Transverse colon (tissue), 4 donors: ENCODE measurements around the gene SOCS1.

Source experiments
- CTCF ChIP-seq, 5 experiments: fragments of 200-600 bp in 3 of 5; fragments of 450-650 bp in 2 of 5; sonication (generic) in 3 of 5; IDR thresholded peaks; 1 replicate in 2 of 5; 2 replicates in 3 of 5; pipeline ENCODE4 v1.5.1; 2016 to 2017; ENCODE audit warnings: antibody characterized with exemption in 5 of 5, inconsistent platforms in 3 of 5, mild to moderate bottlenecking in 2 of 5, moderate library complexity in 1 of 5
- POLR2A ChIP-seq: fragments of 450-650 bp; IDR thresholded peaks from one replicate; pipeline ENCODE4 v1.6.1; 2016; ENCODE audit warnings: antibody characterized with exemption, mild to moderate bottlenecking, moderate library complexity
- POLR2AphosphoS5 ChIP-seq, 3 donors: sonication (generic); formaldehyde crosslinking; IDR thresholded peaks; one replicate each; pipeline ENCODE4 v1.6.1; 2016; ENCODE audit warnings: antibody characterized with exemption in 3 of 3

GRCh38 chr16:11225677-11226549 is 30.1 kb downstream of the SOCS1 start:
- TF ChIP-seq POLR2A (no peak), CTCF (IDR thresholded peaks at IDR 0.05) (no peak), POLR2AphosphoS5 (IDR thresholded peaks at IDR 0.05) (no peak)
